T follicular helper cell (primary cell): ENCODE results near the gene HLA-DQA1.
"Not testable (repeated sequence)": the region's sequence is repeated elsewhere in the genome, so short reads cannot be mapped to it uniquely, and the experiment has no call there.

Experiments used
- DNase-seq: peaks from one replicate; pipeline ENCODE4 v3.0.0-alpha.2; 2020; ENCODE audit warnings: low read depth

Gene HLA-DQA1

GRCh38 chr6:32622545-32623401, 14.4 kb upstream of the HLA-DQA1 start:
- peak; percentile 22 for DNase-seq

- no peak for DNase-seq
These were observed 13.5 kb upstream of the HLA-DQA1 start for GRCh38 chr6:32623693-32624092.

- no peak for DNase-seq
These were observed 12.6 kb upstream of the HLA-DQA1 start for GRCh38 chr6:32624565-32624964.

- DNase-seq = no peak
These were observed 12.1 kb upstream of the HLA-DQA1 start for GRCh38 chr6:32625137-32625536.

- DNase-seq = no peak
These were observed 10.0 kb upstream of the HLA-DQA1 start for GRCh38 chr6:32627249-32627648.

GRCh38 chr6:32627831-32628230, 9.4 kb upstream of the HLA-DQA1 start:
- DNase-seq = peak; percentile 29

GRCh38 chr6:32629793-32630192, 7.4 kb upstream of the HLA-DQA1 start:
- DNase-seq = not testable (repeated sequence)

- no peak for DNase-seq
These were observed 1.6 kb upstream of the HLA-DQA1 start for GRCh38 chr6:32635526-32636123.

- DNase-seq = no peak
These were observed 677 bp downstream of the HLA-DQA1 start for GRCh38 chr6:32637883-32638282.

- DNase-seq = no peak
These were observed 1.5 kb downstream of the HLA-DQA1 start for GRCh38 chr6:32638532-32639219.

- no peak for DNase-seq
These were observed 2.5 kb downstream of the HLA-DQA1 start for GRCh38 chr6:32639440-32640394.

GRCh38 chr6:32641122-32641521, 3.9 kb downstream of the HLA-DQA1 start:
- no peak for DNase-seq

GRCh38 chr6:32641785-32642719, 4.8 kb downstream of the HLA-DQA1 start:
- DNase-seq = not testable (repeated sequence)

- no peak for DNase-seq
These were observed 5.5 kb downstream of the HLA-DQA1 start for GRCh38 chr6:32642720-32643106.

GRCh38 chr6:32643904-32644303, 6.7 kb downstream of the HLA-DQA1 start:
- DNase-seq = no peak

- no peak for DNase-seq
These were observed 8.0 kb downstream of the HLA-DQA1 start for GRCh38 chr6:32645047-32645703.

- DNase-seq = no peak
These were observed 18.1 kb downstream of the HLA-DQA1 start for GRCh38 chr6:32655203-32655710.

GRCh38 chr6:32657329-32657728, 20.1 kb downstream of the HLA-DQA1 start:
- not testable (repeated sequence) for DNase-seq

GRCh38 chr6:32657819-32658218, 20.6 kb downstream of the HLA-DQA1 start:
- not testable (repeated sequence) for DNase-seq
